PC-3 (cell line): ENCODE results near the gene MDP1. TPM values are rescaled to one million over a fixed set of nuclear protein-coding genes. Genes with fewer than 3 reads are reported as not detected.

ENCODE experiments used
- ATAC-seq: fragments of 200-7000 bp; cut with Tn5 transposase; 2 replicates; pipeline ENCODE4 v1.9.1; 2020; ENCODE audit warnings: mild to moderate bottlenecking, moderate library complexity
- BruUV-seq: library from RNA; stranded (reverse); fragments of 400-500 nt; replicated peaks from 2 replicates; lab custom pipeline; 2021; lab: Mats Ljungman, UMichigan
- CTCF ChIA-PET: fragments of 300-600 bp; sonication (Branson Sonifier 250); formaldehyde crosslinking; loops from one replicate; lab custom pipeline; 2022; ENCODE audit warnings: antibody characterized with exemption; lab: Charles Lee
- POLR2A ChIA-PET: fragments of 300-600 bp; sonication (Branson Sonifier 250); formaldehyde crosslinking; loops from one replicate; lab custom pipeline; 2022; ENCODE audit warnings: antibody characterized with exemption; ENCODE audit not compliant: unreplicated experiment; lab: Charles Lee
- DNase-seq: peaks from one replicate; pipeline ENCODE4 v3.0.0-alpha.2; 2015
- H2AFZ ChIP-seq: fragments of 300-600 bp; sonication (generic); 2 replicates; pipeline ENCODE4 v1.6.0; 2016; ENCODE audit warnings: antibody characterized with exemption, low read length
- H3F3A ChIP-seq: fragments of 300-600 bp; sonication (generic); one replicate; pipeline ENCODE4 v1.6.0; 2017; ENCODE audit warnings: antibody characterized with exemption, low read length, control low read depth, mild to moderate bottlenecking; ENCODE audit not compliant: unreplicated experiment
- H3K27ac ChIP-seq: fragments of 300-600 bp; sonication (generic); 2 replicates; pipeline ENCODE4 v1.5.1; 2016; ENCODE audit warnings: mild to moderate bottlenecking, low read length
- H3K27me3 ChIP-seq: fragments of 300-600 bp; sonication (generic); 2 replicates; pipeline ENCODE4 v1.6.1; 2016; ENCODE audit warnings: low read length, mixed read lengths
- H3K36me3 ChIP-seq: fragments of 300-600 bp; sonication (generic); 2 replicates; pipeline ENCODE4 v1.6.1; 2016; ENCODE audit warnings: low read depth, mixed run types, low read length, mixed read lengths
- H3K4me1 ChIP-seq: fragments of 300-600 bp; sonication (generic); 2 replicates; pipeline ENCODE4 v1.5.1; 2016; ENCODE audit warnings: low read length; ENCODE audit not compliant: insufficient read depth
- H3K4me2 ChIP-seq: fragments of 300-600 bp; sonication (generic); 2 replicates; pipeline ENCODE4 v1.6.0; 2016; ENCODE audit warnings: low read length
- H3K4me3 ChIP-seq: fragments of 300-600 bp; sonication (generic); 2 replicates; pipeline ENCODE4 v1.5.1; 2016; ENCODE audit warnings: mild to moderate bottlenecking, low read length, mixed read lengths
- H3K79me2 ChIP-seq: fragments of 300-600 bp; sonication (generic); 2 replicates; pipeline ENCODE4 v1.6.1; 2017; ENCODE audit warnings: low read length, mixed read lengths
- H3K9ac ChIP-seq: fragments of 300-600 bp; sonication (generic); 2 replicates; pipeline ENCODE4 v1.6.0; 2016; ENCODE audit warnings: mild to moderate bottlenecking, low read length
- H3K9me2 ChIP-seq: fragments of 300-600 bp; sonication (generic); replicated peaks from 2 replicates; pipeline ENCODE4 v1.6.1; 2016; ENCODE audit warnings: mixed run types, low read length, mixed read lengths
- H3K9me3 ChIP-seq: fragments of 300-600 bp; sonication (generic); 2 replicates; pipeline ENCODE4 v1.6.1; 2016; ENCODE audit warnings: low read length, mixed read lengths
- H4K20me1 ChIP-seq: fragments of 300-600 bp; sonication (generic); 2 replicates; pipeline ENCODE4 v1.6.1; 2016; ENCODE audit warnings: low read length, mixed read lengths
- CTCF ChIP-seq: fragments of 300-600 bp; sonication (generic); conservative IDR thresholded peaks from 2 replicates; pipeline ENCODE4 v1.5.1; 2017; ENCODE audit warnings: antibody characterized with exemption, low read depth, mild to moderate bottlenecking, low read length
- EZH2 ChIP-seq: fragments of 300-600 bp; sonication (generic); IDR thresholded peaks from one replicate; pipeline ENCODE4 v1.6.1; 2017; ENCODE audit warnings: antibody characterized with exemption, mild to moderate bottlenecking, low read length; ENCODE audit not compliant: unreplicated experiment
- EZH2phosphoT487 ChIP-seq: fragments of 300-600 bp; sonication (generic); IDR thresholded peaks from 2 replicates; pipeline ENCODE4 v1.6.1; 2018; ENCODE audit warnings: mild to moderate bottlenecking, antibody characterized with exemption, low read length, borderline replicate concordance
- intact Hi-C: fragments of 100-400 bp; cut with micrococcal nuclease; formaldehyde crosslinking; loops from 2 replicates; pipeline ENCODE4 v1.9.0; 2023
- total RNA-seq: library from RNA; depleted of rRNA; stranded (reverse); fragments of >200 nt; gene quantifications from 2 replicates; pipeline ENCODE4 v1.2.3, GENCODE V29; 2014

Gene MDP1
- total RNA-seq, 1 experiment from 2014 or later: 23.5 TPM

- ATAC-seq: 0 out of 2 replicates have a peak, but pooled peaks have one; percentile 14
- Histone ChIP-seq H3K9me2 (no peaks in the 10 kb centered on the region), H3K9me3 (no peaks in the 10 kb centered on the region), H3K4me2 (no peak overlapping the region), H4K20me1 (no peaks in the 10 kb centered on the region), H3K36me3 (no peaks in the 10 kb centered on the region), H3K4me3 (no peak overlapping the region), H3F3A (no peaks in the 10 kb centered on the region), H2AFZ (no peak overlapping the region), H3K79me2 (no peaks in the 10 kb centered on the region), H3K4me1 (peaks cover 8% of the 10 kb centered on the region; the same call in 1 of the 2 replicates), H3K27ac (no peak overlapping the region), H3K9ac (no peak overlapping the region), H3K27me3 (no peaks in the 10 kb centered on the region)
- BruUV-seq: no TSS peak
- no peak for DNase-seq
- intact Hi-C loops: no loop called here
- ChIA-PET POLR2A (no interaction called here), CTCF (no interaction called here)
- TF ChIP-seq EZH2phosphoT487: no peak
- no peak for TF ChIP-seq CTCF
- no peak for TF ChIP-seq EZH2
Measured at GRCh38 chr14:24263848-24264247, 48.0 kb upstream of the MDP1 start.

- Histone ChIP-seq H3F3A (no peaks in the 10 kb centered on the region), H3K4me2 (no peak within 1 kb of the TSS), H3K4me1 (peaks cover 8% of the 10 kb centered on the region; the same call in 1 of the 2 replicates), H3K36me3 (no peaks in the 10 kb centered on the region), H3K27me3 (no peaks in the 10 kb centered on the region), H3K9me3 (no peaks in the 10 kb centered on the region), H3K4me3 (no peak within 1 kb of the TSS), H4K20me1 (no peaks in the 10 kb centered on the region), H3K27ac (no peak within 1 kb of the TSS), H3K79me2 (no peaks in the 10 kb centered on the region), H3K9me2 (no peaks in the 10 kb centered on the region), H3K9ac (no peak within 1 kb of the TSS), H2AFZ (no peak within 1 kb of the TSS)
- intact Hi-C loops: no loop called here
- POLR2A ChIA-PET: no interaction called here
- CTCF ChIA-PET: no interaction called here
- ATAC-seq: no peak
- no peak for TF ChIP-seq EZH2phosphoT487
- no peak for TF ChIP-seq EZH2
- TF ChIP-seq CTCF: no peak
- no TSS peak for BruUV-seq
- DNase-seq: no peak
Measured at GRCh38 chr14:24262821-24263733, 47.2 kb upstream of the MDP1 start, which contains the start of gene TGM1. Gene TGM1, minus strand, starts transcription at chr14:24263177. Its CDS starts 825 bp downstream, at chr14:24262352.

GRCh38 chr14:24261969-24262327 lies 46.1 kb upstream of the MDP1 start:
- ChIA-PET POLR2A (no interaction called here), CTCF (no interaction called here)
- Histone ChIP-seq H3K27ac (no peak overlapping the region), H3K9me2 (no peaks in the 10 kb centered on the region), H3K9me3 (no peaks in the 10 kb centered on the region), H3K36me3 (no peaks in the 10 kb centered on the region), H3K4me1 (peaks cover 8% of the 10 kb centered on the region; the same call in 1 of the 2 replicates), H3F3A (no peaks in the 10 kb centered on the region), H3K4me2 (no peak overlapping the region), H3K9ac (no peak overlapping the region), H2AFZ (no peak overlapping the region), H3K79me2 (no peaks in the 10 kb centered on the region), H3K27me3 (no peaks in the 10 kb centered on the region), H4K20me1 (no peaks in the 10 kb centered on the region), H3K4me3 (no peak overlapping the region)
- ATAC-seq: no peak
- no peak for DNase-seq
- intact Hi-C loops: no loop called here
- no peak for TF ChIP-seq EZH2phosphoT487
- TF ChIP-seq EZH2: no peak
- no peak for TF ChIP-seq CTCF
- BruUV-seq: no TSS peak
